GM23248 (cell line): ENCODE results near the gene RNF214.

Experiments used
- EZH2 ChIP-seq: fragments of 200-600 bp; sonication (generic); IDR thresholded peaks from 2 replicates; pipeline ENCODE4 v1.6.1; 2018; ENCODE audit warnings: antibody characterized with exemption, mild to moderate bottlenecking; ENCODE audit not compliant: insufficient read depth, poor library complexity, severe bottlenecking
- EZH2phosphoT487 ChIP-seq: fragments of 200-600 bp; sonication (generic); IDR thresholded peaks from 2 replicates; pipeline ENCODE4 v1.6.1; 2018; ENCODE audit warnings: antibody characterized with exemption, moderate library complexity, mild to moderate bottlenecking, low read depth; ENCODE audit not compliant: insufficient read depth

DNA sequence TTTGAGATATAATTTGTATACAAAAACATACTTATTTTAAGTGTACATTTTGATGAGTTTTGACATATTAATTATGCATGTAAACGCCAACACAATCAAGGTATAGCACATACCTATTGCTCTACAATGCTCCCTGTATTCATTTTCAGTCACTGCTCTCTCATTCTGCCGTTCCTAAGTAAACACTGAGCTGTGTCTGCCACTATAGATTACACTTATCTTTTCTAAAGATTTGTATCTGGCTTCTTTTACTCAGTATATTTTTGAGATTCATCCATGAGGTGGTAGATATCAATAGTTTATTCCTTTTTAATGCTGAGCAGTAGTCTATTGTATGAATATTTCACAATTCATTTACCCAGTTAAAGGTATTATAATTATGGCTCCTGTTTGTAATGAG lies 33.3 kb downstream of the RNF214 start:
- no peak for TF ChIP-seq EZH2phosphoT487
- TF ChIP-seq EZH2 = no peak
